Neuronal stem cell (in vitro differentiated cells): ENCODE results near the gene ZNF107.
"Not testable (repeated sequence)": the region's sequence is repeated elsewhere in the genome, so short reads cannot be mapped to it uniquely, and the experiment has no call there.

Experiments used
- DNase-seq: peaks from one replicate; pipeline ENCODE4 v3.0.0-alpha.2; 2013; ENCODE audit warnings: low spot score
- H2AFZ ChIP-seq: one replicate; pipeline ENCODE4 v1.6.1; 2013; ENCODE audit warnings: mild to moderate bottlenecking, low read length, inconsistent platforms
- H2AK5ac ChIP-seq: 2 replicates; pipeline ENCODE4 v1.6.1; 2013; ENCODE audit warnings: low read depth, mild to moderate bottlenecking, inconsistent platforms, low read length, moderate library complexity, mixed read lengths
- H2BK120ac ChIP-seq: 2 replicates; pipeline ENCODE4 v1.6.1; 2013; ENCODE audit warnings: low read depth, mild to moderate bottlenecking, inconsistent platforms, low read length, moderate library complexity, mixed read lengths
- H2BK12ac ChIP-seq: one replicate; pipeline ENCODE4 v1.6.1; 2013; ENCODE audit warnings: low read length, inconsistent platforms
- H2BK15ac ChIP-seq: 2 replicates; pipeline ENCODE4 v1.6.1; 2013; ENCODE audit warnings: mild to moderate bottlenecking, low read length, inconsistent platforms, mixed read lengths
- H2BK5ac ChIP-seq: one replicate; pipeline ENCODE4 v1.6.1; 2013; ENCODE audit warnings: inconsistent platforms, mild to moderate bottlenecking, low read length, moderate library complexity
- H3K14ac ChIP-seq: one replicate; pipeline ENCODE4 v1.6.1; 2013; ENCODE audit warnings: low read length, inconsistent platforms
- H3K18ac ChIP-seq: 2 replicates; pipeline ENCODE4 v1.6.1; 2013; ENCODE audit warnings: low read length, inconsistent platforms
- H3K23ac ChIP-seq: 2 replicates; pipeline ENCODE4 v1.6.1; 2013; ENCODE audit warnings: low read depth, mild to moderate bottlenecking, mixed read lengths, low read length, inconsistent platforms; ENCODE audit not compliant: poor library complexity
- H3K27ac ChIP-seq: replicated peaks from 3 replicates; pipeline ENCODE4 v1.5.1; 2013; ENCODE audit warnings: low read length, inconsistent platforms
- H3K27me3 ChIP-seq, 3 experiments: 2 replicates each; pipeline ENCODE4 v1.6.1; 2013; ENCODE audit warnings: low read length in 3 of 3, mild to moderate bottlenecking in 2 of 3, inconsistent platforms in 1 of 3, low read depth in 1 of 3, mixed read lengths in 1 of 3, moderate library complexity in 1 of 3; ENCODE audit not compliant: control insufficient read depth in 3 of 3, insufficient read depth in 3 of 3
- H3K36me3 ChIP-seq, 2 donors: replicated peaks in 1 of 2; 2 replicates each; pipeline ENCODE4 v1.6.1; 2013; ENCODE audit warnings: low read length in 2 of 2; ENCODE audit not compliant: control insufficient read depth in 2 of 2, insufficient read depth in 2 of 2
- H3K4ac ChIP-seq: 2 replicates; pipeline ENCODE4 v1.6.1; 2013; ENCODE audit warnings: inconsistent platforms, mild to moderate bottlenecking, low read length, moderate library complexity
- H3K4me1 ChIP-seq, 2 donors: 1 replicate in 1 of 2; 2 replicates in 1 of 2; pipeline ENCODE4 v1.6.1; 2013; ENCODE audit warnings: low read length in 2 of 2, low read depth in 1 of 2; ENCODE audit not compliant: control insufficient read depth in 2 of 2, insufficient read depth in 1 of 2
- H3K4me2 ChIP-seq: one replicate; pipeline ENCODE4 v1.6.1; 2013; ENCODE audit warnings: mild to moderate bottlenecking, low read length, inconsistent platforms; ENCODE audit not compliant: insufficient read depth, poor library complexity, severe bottlenecking
- H3K4me3 ChIP-seq, 2 donors: 2 replicates each; pipeline ENCODE4 v1.5.1; 2013; ENCODE audit warnings: low read length in 2 of 2, mild to moderate bottlenecking in 2 of 2, inconsistent platforms in 1 of 2, moderate library complexity in 1 of 2
- H3K79me1 ChIP-seq: one replicate; pipeline ENCODE4 v1.6.1; 2013; ENCODE audit warnings: low read depth, mild to moderate bottlenecking, inconsistent platforms, low read length, moderate library complexity
- H3K9ac ChIP-seq: one replicate; pipeline ENCODE4 v1.6.1; 2013; ENCODE audit warnings: mild to moderate bottlenecking, low read depth, low read length, inconsistent platforms; ENCODE audit not compliant: poor library complexity
- H3K9me3 ChIP-seq, 2 donors: replicated peaks in 1 of 2; 2 replicates each; pipeline versions ENCODE3 to v1.6.1; 2013; ENCODE audit warnings: low read length in 2 of 2, mild to moderate bottlenecking in 2 of 2, inconsistent platforms in 1 of 2, low read depth in 1 of 2, mixed read lengths in 1 of 2, moderate library complexity in 1 of 2; ENCODE audit not compliant: control insufficient read depth in 2 of 2, insufficient read depth in 1 of 2
- H4K8ac ChIP-seq: one replicate; pipeline ENCODE4 v1.6.1; 2013; ENCODE audit warnings: low read depth, mild to moderate bottlenecking, inconsistent platforms, low read length, moderate library complexity
- H4K91ac ChIP-seq: one replicate; pipeline ENCODE4 v1.6.1; 2013; ENCODE audit warnings: low read length, low read depth, mild to moderate bottlenecking, inconsistent platforms; ENCODE audit not compliant: poor library complexity
- WGBS, 2 donors: extraction: QIAGEN DNeasy Blood & Tissue Kit; methylation state at CpG; one replicate each; pipeline ENCODE4 v1.1.7; 2013; ENCODE audit warnings: missing lambda C conversion rate in 2 of 2, mixed read lengths in 1 of 2; ENCODE audit not compliant: insufficient read length in 2 of 2, insufficient replicate concordance in 1 of 2; ENCODE audit errors: extremely low coverage in 2 of 2; 5-methylcytosine and 5-hydroxymethylcytosine counted together

Gene ZNF107

DNA sequence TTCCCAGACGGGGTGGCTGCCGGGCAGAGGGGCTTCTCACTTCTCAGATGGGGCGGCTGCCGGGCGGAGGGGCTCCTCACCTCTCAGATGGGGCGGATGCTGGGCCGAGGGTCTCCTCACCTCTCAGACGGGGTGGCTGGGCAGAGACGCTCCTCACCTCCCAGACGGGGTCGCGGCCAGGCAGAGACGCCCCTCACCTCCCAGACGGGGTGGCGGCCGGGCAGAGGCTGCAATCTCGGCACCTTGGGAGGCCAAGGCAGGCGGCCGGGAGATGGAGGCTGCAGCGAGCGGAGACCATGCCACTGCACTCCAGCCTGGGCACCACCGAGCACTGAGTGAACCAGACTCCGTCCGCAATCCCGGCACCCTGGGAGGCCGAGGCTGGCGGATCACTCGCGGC is 73.0 kb downstream of the ZNF107 start:
- not testable (repeated sequence) for H3K9ac ChIP-seq, H3K27me3 ChIP-seq, H2BK15ac ChIP-seq, H3K23ac ChIP-seq, H3K9me3 ChIP-seq, H2AFZ ChIP-seq, H3K4ac ChIP-seq, H3K18ac ChIP-seq, H4K91ac ChIP-seq, H3K4me3 ChIP-seq, H2AK5ac ChIP-seq, H3K4me2 ChIP-seq, H3K14ac ChIP-seq, H4K8ac ChIP-seq, DNase-seq, H2BK5ac ChIP-seq, H3K79me1 ChIP-seq, H2BK120ac ChIP-seq, H3K27ac ChIP-seq, H3K4me1 ChIP-seq, H3K36me3 ChIP-seq, H2BK12ac ChIP-seq
- WGBS, 2 donors, result no CpG with 5 or more reads among the region's 29 CpGs

DNA sequence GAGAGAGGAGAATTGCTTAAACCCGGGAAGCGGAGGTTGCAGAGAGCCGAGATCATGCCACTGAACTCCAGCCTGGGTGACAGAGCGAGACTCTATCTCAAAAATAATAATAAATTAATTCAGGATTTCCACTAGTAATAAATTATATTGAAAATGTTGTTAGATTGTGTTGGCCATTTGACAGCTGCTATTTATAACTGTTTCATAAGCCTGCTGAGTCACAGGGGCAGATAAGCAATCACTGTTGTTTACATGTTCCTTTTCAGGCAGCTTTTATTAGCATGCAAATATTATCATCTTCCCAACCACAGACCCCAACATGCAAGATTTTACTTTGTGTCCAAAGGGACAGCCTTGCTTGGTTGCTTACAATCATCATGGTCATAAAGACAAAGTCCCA is 78.7 kb downstream of the ZNF107 start:
- Histone ChIP-seq H3K9me3 (peaks cover 0 to 5% of the 10 kb centered on the region in 2 donors), H3K4me3 (no peak overlapping the region), H2AK5ac (no peak overlapping the region), H3K4me2 (no peak overlapping the region), H4K91ac (no peak overlapping the region), H3K9ac (no peak overlapping the region), H3K18ac (no peak overlapping the region), H3K36me3 (no peaks in the 10 kb centered on the region), H3K14ac (no peak overlapping the region), H3K4me1 (no peaks in the 10 kb centered on the region), H2BK120ac (no peak overlapping the region), H3K4ac (no peak overlapping the region), H2BK15ac (no peak overlapping the region), H3K79me1 (no peaks in the 10 kb centered on the region), H4K8ac (no peak overlapping the region), H2AFZ (no peak overlapping the region), H3K23ac (no peak overlapping the region), H2BK5ac (no peak overlapping the region), H3K27ac (no peak overlapping the region), H3K27me3 (no peaks in the 10 kb centered on the region), H2BK12ac (no peak overlapping the region)
- no CpG with 5 or more reads among the region's 4 CpGs for WGBS, 2 donors
- no peak for DNase-seq

DNA sequence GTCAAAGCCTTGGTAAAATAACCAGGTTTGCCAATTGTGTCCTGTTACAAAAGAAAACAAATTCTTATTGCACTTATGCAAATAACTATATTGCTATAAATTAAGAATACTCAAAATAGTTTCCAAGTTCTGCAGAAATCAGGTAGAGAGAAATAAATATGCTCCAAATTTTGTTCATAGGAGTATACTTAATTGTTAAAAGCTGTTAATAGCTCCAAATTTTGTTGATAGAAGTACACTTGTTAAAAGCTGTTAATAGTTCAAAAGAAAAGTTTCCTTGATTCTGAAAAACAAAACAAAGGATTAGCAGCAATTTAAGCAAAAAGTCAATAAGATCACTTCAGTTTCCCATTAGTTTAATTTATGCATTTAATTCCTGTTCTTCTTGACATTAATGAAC is 81.9 kb downstream of the ZNF107 start:
- DNase-seq, result no peak
- no peak overlapping the region for H2AK5ac ChIP-seq
- no peaks in the 10 kb centered on the region for H3K79me1 ChIP-seq
- no peak overlapping the region for H2BK15ac ChIP-seq
- H3K4ac ChIP-seq, result no peak overlapping the region
- no peak overlapping the region for H3K18ac ChIP-seq
- no peak overlapping the region for H4K91ac ChIP-seq
- no peak overlapping the region for H4K8ac ChIP-seq
- peaks cover 0 to 7% of the 10 kb centered on the region in 2 donors for H3K9me3 ChIP-seq
- no peak overlapping the region for H2AFZ ChIP-seq
- no peak overlapping the region for H3K23ac ChIP-seq
- no peak overlapping the region for H2BK12ac ChIP-seq
- H3K9ac ChIP-seq, result no peak overlapping the region
- H3K27ac ChIP-seq, result no peak overlapping the region
- H3K4me3 ChIP-seq, result no peak overlapping the region
- no peaks in the 10 kb centered on the region for H3K36me3 ChIP-seq
- H2BK5ac ChIP-seq, result no peak overlapping the region
- H2BK120ac ChIP-seq, result no peak overlapping the region
- no peaks in the 10 kb centered on the region for H3K4me1 ChIP-seq
- H3K14ac ChIP-seq, result no peak overlapping the region
- no peak overlapping the region for H3K4me2 ChIP-seq
- no peaks in the 10 kb centered on the region for H3K27me3 ChIP-seq

DNA sequence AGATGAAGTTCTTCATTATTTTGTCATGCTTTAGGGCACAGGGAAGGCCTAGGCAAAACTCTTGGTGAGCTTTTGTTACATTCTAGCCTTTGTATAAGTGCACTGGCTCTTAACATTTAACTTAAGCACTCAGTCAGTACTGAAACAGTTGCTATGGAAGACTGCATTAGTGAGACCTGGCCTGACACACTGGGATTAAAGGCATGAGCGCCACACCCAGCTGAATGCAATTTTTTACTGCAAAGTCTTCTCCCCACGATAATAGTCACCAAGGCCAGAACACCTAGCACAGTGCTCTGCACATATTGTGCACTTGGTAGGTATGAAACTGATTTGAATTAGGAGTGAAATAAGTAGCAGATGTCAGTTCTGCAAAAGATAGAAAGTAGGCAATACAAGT is 87.1 kb downstream of the ZNF107 start:
- Histone ChIP-seq H2BK120ac (no peak overlapping the region), H4K91ac (no peak overlapping the region), H3K27me3 (no peaks in the 10 kb centered on the region), H3K4ac (no peak overlapping the region), H3K9me3 (peaks cover 0 to 9% of the 10 kb centered on the region in 2 donors), H3K9ac (no peak overlapping the region), H2AK5ac (no peak overlapping the region), H2BK5ac (no peak overlapping the region), H3K14ac (no peak overlapping the region), H3K18ac (no peak overlapping the region), H3K4me3 (no peak overlapping the region), H3K23ac (no peak overlapping the region), H2BK12ac (no peak overlapping the region), H3K4me2 (no peak overlapping the region), H3K27ac (no peak overlapping the region), H3K79me1 (no peaks in the 10 kb centered on the region), H3K36me3 (no peaks in the 10 kb centered on the region), H4K8ac (no peak overlapping the region), H2BK15ac (no peak overlapping the region), H3K4me1 (no peaks in the 10 kb centered on the region), H2AFZ (no peak overlapping the region)
- WGBS, 2 donors, result no CpG with 5 or more reads among the region's 2 CpGs
- no peak for DNase-seq
